Sigmoid colon (tissue), 3 donors: ENCODE measurements around the gene GPM6B.

Source experiments
- POLR2A ChIP-seq, 2 donors: fragments of 450-650 bp; IDR thresholded peaks; one replicate each; pipeline ENCODE4 v1.6.1; 2016; ENCODE audit warnings: antibody characterized with exemption in 2 of 2, mild to moderate bottlenecking in 2 of 2, moderate library complexity in 2 of 2
- TF ChIP-seq, protein P1 (sequence below), 4 experiments: fragments of 450-650 bp in 3 of 4; fragments of 200-600 bp in 1 of 4; IDR thresholded peaks; one replicate each; pipeline ENCODE4 v1.5.1; 2016 to 2019; ENCODE audit warnings: antibody characterized with exemption in 4 of 4, mild to moderate bottlenecking in 3 of 4, moderate library complexity in 2 of 4

GRCh38 chrX:13803116-13803515, 13.8 kb downstream of the GPM6B start:
- TF ChIP-seq, protein P1, sequence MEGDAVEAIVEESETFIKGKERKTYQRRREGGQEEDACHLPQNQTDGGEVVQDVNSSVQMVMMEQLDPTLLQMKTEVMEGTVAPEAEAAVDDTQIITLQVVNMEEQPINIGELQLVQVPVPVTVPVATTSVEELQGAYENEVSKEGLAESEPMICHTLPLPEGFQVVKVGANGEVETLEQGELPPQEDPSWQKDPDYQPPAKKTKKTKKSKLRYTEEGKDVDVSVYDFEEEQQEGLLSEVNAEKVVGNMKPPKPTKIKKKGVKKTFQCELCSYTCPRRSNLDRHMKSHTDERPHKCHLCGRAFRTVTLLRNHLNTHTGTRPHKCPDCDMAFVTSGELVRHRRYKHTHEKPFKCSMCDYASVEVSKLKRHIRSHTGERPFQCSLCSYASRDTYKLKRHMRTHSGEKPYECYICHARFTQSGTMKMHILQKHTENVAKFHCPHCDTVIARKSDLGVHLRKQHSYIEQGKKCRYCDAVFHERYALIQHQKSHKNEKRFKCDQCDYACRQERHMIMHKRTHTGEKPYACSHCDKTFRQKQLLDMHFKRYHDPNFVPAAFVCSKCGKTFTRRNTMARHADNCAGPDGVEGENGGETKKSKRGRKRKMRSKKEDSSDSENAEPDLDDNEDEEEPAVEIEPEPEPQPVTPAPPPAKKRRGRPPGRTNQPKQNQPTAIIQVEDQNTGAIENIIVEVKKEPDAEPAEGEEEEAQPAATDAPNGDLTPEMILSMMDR (IDR thresholded peaks at IDR 0.05) = no peak
- TF ChIP-seq POLR2A (IDR thresholded peaks at IDR 0.05) = no peak
